Myocyte (in vitro differentiated cells): ENCODE results near the gene GPC1. TPM values are rescaled to one million over a fixed set of nuclear protein-coding genes. Genes with fewer than 3 reads are reported as not detected.

ENCODE experiments used
- DNase-seq: peaks from one replicate; pipeline ENCODE4 v3.0.0-alpha.2; 2012; ENCODE audit warnings: low read depth
- microRNA counts: library from miRNA; unstranded; fragments of <30 nt; microRNA quantifications from one replicate; lab custom pipeline; 2016
- microRNA-seq: library from miRNA; unstranded; fragments of <30 nt; microRNA quantifications from one replicate; pipeline ENCODE4, GENCODE V29; 2016
- total RNA-seq: library from RNA; depleted of rRNA; stranded (reverse); fragments of >200 nt; gene quantifications from 2 replicates; pipeline ENCODE4 v1.2.3, GENCODE V29; 2014

Gene GPC1
- total RNA-seq, 1 donor from 2014 or later, result 757 TPM

GRCh38 chr2:240509667-240510512 lies 74.4 kb downstream of the GPC1 start:
- no peak for DNase-seq

- DNase-seq, result no peak
Measured at GRCh38 chr2:240510513-240511210, 75.2 kb downstream of the GPC1 start.

GRCh38 chr2:240511351-240512108 lies 76.1 kb downstream of the GPC1 start:
- DNase-seq, result no peak

- DNase-seq, result no peak
Measured at GRCh38 chr2:240512109-240512485, 76.6 kb downstream of the GPC1 start.

GRCh38 chr2:240512666-240513535 lies 77.4 kb downstream of the GPC1 start:
- DNase-seq, result no peak

- DNase-seq, result peak; percentile 75
Measured at GRCh38 chr2:240513549-240514287, 78.3 kb downstream of the GPC1 start.

GRCh38 chr2:240514631-240515030 lies 79.2 kb downstream of the GPC1 start:
- no peak for DNase-seq

- no peak for DNase-seq
Measured at GRCh38 chr2:240517342-240517741, 81.9 kb downstream of the GPC1 start.

MicroRNAs within 50 kb of the gene (microRNA counts, 767-probe panel; counts per million panel counts)
- microRNA hsa-miR-149-5p (lab: Ali Mortazavi, UCI), result not detected

Small RNA genes lying within 50 kb of the gene (microRNA-seq; reads per million reads assigned to microRNA genes)
- 2,187 reads per million, percentile 87 among the genes with 10 or more reads in this experiment for gene MIR149

Other genes starting within 250 kb of the GPC1 start
- 5.3 and 5.4 TPM in 2 replicates for gene ANKMY1, start 122.3 kb downstream of the GPC1 start, total RNA-seq
- gene DUSP28, start 124.7 kb downstream of the GPC1 start, total RNA-seq, result 36.7 and 54.0 TPM in 2 replicates
- 19.3 and 21.2 TPM in 2 replicates for gene RNPEPL1, start 132.8 kb downstream of the GPC1 start, total RNA-seq
- 30.2 and 31.5 TPM in 2 replicates for gene CAPN10, start 151.1 kb downstream of the GPC1 start, total RNA-seq
- 0.56 and 1.7 TPM in 2 replicates for gene GPR35, start 189.8 kb downstream of the GPC1 start, total RNA-seq
- not detected in 2 replicates for gene AQP12B, start 247.2 kb downstream of the GPC1 start, total RNA-seq